ENCODE measurements around the gene RBMX.

DNA sequence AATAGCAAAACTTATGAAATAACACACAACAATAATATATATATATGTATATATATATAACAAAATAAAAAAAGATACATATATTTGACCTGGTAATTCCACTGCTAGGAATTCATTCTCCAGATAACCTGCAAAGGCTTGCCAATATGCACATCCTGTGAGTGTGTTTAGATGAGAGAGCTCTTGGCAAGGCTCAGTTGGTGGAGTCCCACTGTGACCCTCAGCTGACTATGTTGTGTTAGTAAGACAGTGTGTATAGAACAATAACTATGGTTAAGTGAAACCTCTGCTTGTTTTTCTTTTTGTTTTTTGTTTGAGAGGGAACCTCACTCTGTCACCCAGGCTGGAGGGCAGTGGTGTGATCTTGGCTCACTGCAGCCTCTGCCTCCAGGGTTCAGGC, 39.5 kb upstream of the RBMX start:
- no peak for TF ChIP-seq CTCF (conservative IDR thresholded peaks at IDR 0.05; ENCODE audit: low read depth in 2 of 2)
- no peak for TF ChIP-seq EZH2 (IDR thresholded peaks at IDR 0.05; ENCODE audit: low read depth, unreplicated experiment)
- TF ChIP-seq ETS1 (IDR thresholded peaks at IDR 0.05) = no peak
- no peak for TF ChIP-seq CREB1 (CRISPR knock-in tag; IDR thresholded peaks at IDR 0.05; ENCODE audit: low read depth)
- no peak for TF ChIP-seq POLR2AphosphoS5 (IDR thresholded peaks at IDR 0.05; ENCODE audit: low read depth)
- TF ChIP-seq EZH2phosphoT487 (IDR thresholded peaks at IDR 0.05; ENCODE audit: unreplicated experiment) = no peak
- TF ChIP-seq JUNB (IDR thresholded peaks at IDR 0.05; ENCODE audit: unreplicated experiment) = no peak
- TF ChIP-seq REST (IDR thresholded peaks at IDR 0.05; ENCODE audit: unreplicated experiment) = no peak
- TF ChIP-seq ZNF462 (CRISPR knock-in tag; IDR thresholded peaks at IDR 0.05) = no peak
